Ramos (cell line): ENCODE results near the gene YWHAE.
"Not testable (repeated sequence)": the region's sequence is repeated elsewhere in the genome, so short reads cannot be mapped to it uniquely, and the experiment has no call there.

Experiments
- in situ Hi-C: fragments of 300-500 bp; cut with MboI; formaldehyde crosslinking; loops from one replicate; pipeline ENCODE4 v1.14.3; 2022; ENCODE audit warnings: low sequenced_read_pairs; ENCODE audit not compliant: unreplicated experiment

YWHAE gene

GRCh38 chr17:1375615-1376014 is 24.4 kb downstream of the YWHAE start:
- in situ Hi-C loops, result no loop called here

- in situ Hi-C loops, result no loop called here
Measured at GRCh38 chr17:1374431-1375177, 25.4 kb downstream of the YWHAE start.

GRCh38 chr17:1373707-1374237 is 26.2 kb downstream of the YWHAE start:
- in situ Hi-C loops, result no loop called here

DNA sequence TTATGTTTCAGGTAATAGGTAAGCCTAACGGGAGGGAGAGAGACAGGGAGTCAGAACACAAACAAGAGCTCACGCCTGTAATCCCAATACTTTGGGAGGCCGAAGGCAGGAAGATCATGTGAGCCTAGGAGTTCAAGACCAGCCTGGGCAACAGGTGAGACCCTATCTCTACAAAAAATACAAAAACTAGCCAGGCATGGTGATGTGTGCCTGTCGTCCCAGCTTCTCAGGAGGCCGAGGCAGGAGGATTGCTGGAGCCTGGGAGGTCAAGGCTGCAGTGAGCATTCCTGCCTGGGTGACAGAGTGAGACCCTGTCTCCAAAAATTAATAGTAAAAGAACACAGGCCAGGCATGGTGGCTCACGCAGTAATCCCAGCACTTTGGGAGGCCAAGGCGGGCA is 27.4 kb downstream of the YWHAE start:
- in situ Hi-C loops, result no loop called here

- in situ Hi-C loops, result no loop called here
Measured at GRCh38 chr17:1371893-1372590, 28.0 kb downstream of the YWHAE start.

- in situ Hi-C loops, result no loop called here
Measured at GRCh38 chr17:1368588-1368987, 31.4 kb downstream of the YWHAE start.

DNA sequence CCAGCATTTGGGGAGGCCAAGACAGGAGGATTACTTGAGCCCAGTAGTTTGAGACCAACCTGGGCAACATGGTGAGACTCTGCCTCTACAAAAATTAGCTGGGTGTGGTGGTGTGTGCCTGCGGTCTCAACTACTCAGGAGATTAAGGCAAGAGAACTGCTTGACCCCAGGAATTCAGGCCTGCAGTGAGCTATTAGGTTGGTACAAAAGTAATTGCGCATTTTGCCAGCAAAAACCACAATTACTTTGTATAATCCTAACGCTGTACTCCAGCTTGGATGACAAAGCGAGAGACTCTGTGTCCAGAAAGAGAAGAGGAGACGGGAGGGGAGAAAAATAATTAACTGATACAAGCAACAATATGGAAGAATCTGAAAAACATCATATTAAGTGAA is 32.7 kb downstream of the YWHAE start:
- in situ Hi-C loops, result no loop called here

- in situ Hi-C loops, result no loop called here
Measured at GRCh38 chr17:1366234-1366633, 33.8 kb downstream of the YWHAE start.

- in situ Hi-C loops, result no loop called here
Measured at GRCh38 chr17:1365445-1366039, 34.5 kb downstream of the YWHAE start.

- in situ Hi-C loops, result no loop called here
Measured at GRCh38 chr17:1362964-1363363, 37.1 kb downstream of the YWHAE start.

DNA sequence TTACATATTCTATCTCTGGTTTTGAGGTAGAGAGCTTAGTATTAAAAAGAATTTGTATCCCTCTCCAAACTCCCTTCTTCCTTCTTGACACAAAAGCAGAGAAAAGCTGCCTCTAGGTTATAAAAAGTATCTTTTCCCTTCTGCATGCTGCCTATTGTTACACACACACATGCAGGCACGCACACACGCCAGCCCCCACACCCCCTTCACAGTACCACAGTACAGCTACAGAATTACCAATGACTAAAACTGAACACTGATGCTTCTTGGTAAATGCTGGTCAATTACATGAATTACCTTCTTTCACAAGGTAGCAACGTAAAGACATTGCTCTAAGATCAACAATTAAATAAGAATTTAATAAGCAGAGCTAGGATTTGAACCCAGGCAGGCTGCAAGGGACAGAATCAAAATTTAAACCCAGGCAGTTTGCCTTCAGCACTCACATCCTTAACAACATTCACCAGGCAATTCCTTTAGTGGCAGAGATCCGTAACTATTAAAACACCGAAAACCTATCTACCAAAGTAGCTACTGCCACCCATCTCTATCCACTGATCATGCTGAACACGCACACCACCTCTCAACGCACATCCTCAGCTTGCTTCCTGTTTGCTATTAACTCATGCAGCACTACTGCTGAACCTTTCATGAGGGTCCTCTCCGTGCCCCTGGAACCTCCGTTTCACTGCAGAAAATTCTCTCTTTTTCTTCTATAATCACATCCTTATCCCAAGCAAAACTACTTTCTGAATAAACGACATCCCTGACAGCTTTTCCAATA is 37.8 kb downstream of the YWHAE start:
- in situ Hi-C loops, result no loop called here

GRCh38 chr17:1360975-1361374 is 39.0 kb downstream of the YWHAE start:
- in situ Hi-C loops, result no loop called here

- in situ Hi-C loops, result not testable (repeated sequence)
Measured at GRCh38 chr17:1360315-1360714, 39.7 kb downstream of the YWHAE start.

DNA sequence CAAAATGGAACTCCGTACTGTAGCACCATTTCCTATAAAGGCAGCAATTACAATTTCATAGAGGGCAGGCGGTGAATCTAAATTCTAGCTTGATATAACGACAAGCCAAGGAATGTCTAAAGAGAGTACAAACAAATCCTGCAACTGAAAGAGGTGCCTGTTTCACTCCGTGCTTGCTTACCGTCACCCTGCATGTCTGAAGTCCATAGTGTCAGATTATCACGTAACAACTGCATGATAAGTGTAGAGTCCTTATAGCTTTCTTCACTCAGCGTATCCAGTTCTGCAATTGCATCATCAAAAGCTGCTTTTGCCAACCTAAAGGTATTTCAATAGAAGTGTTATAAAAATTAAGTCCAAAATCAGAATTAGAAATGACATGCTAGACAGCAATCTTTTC is 46.0 kb downstream of the YWHAE start:
- in situ Hi-C loops, result loop anchor here (10.0 kb wide), 1 partner anchor 161 kb away; the partner anchor contains the start of gene INPP5K

- in situ Hi-C loops, result loop anchor here (10.0 kb wide), 1 partner anchor 162 kb away; the partner anchor contains the start of gene INPP5K
Measured at GRCh38 chr17:1352530-1352929, 47.5 kb downstream of the YWHAE start.

GRCh38 chr17:1351971-1352370 is 48.1 kb downstream of the YWHAE start:
- in situ Hi-C loops, result loop anchor here (10.0 kb wide), 1 partner anchor 163 kb away; the partner anchor contains the start of gene INPP5K

GRCh38 chr17:1351275-1351674 is 48.7 kb downstream of the YWHAE start:
- in situ Hi-C loops, result loop anchor here (10.0 kb wide), 1 partner anchor 164 kb away; the partner anchor contains the start of gene INPP5K

GRCh38 chr17:1347589-1348323 is 52.3 kb downstream of the YWHAE start:
- in situ Hi-C loops, result no loop called here

DNA sequence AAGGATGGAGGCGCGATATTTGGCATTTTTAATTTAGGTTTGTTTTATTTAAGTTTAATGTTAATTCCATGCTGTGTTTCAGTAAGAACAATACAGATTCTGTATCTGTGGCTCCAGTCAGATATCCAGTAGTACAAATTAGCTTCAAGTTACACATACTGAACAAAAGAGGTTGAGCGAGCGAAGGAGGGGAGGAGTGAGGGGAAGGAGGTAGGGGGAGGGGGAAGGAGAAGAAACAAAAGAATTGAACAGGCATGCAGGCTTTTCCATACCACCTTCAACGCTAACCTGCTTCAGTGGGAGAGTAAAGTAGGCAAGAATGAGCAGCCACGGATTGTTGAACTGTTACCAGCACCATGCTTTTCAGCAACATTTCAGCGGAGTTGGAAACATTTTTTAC is 55.5 kb downstream of the YWHAE start:
- in situ Hi-C loops, result no loop called here
